HG03159 (cell line): ENCODE data around the gene HES4.
A peak's percentile ranks its signal among the peaks of the same experiment; 100 is the strongest.
"Not testable (repeated sequence)": the region's sequence is repeated elsewhere in the genome, so short reads cannot be mapped to it uniquely, and the experiment has no call there.

Experiments
- ATAC-seq: cut with Tn5 transposase; IDR thresholded peaks from one replicate; pipeline ENCODE4 v1.9.1; 2021; ENCODE audit warnings: mild to moderate bottlenecking, moderate library complexity; ENCODE audit not compliant: unreplicated experiment

The HES4 gene

GRCh38 chr1:1019122-1019999, 19.5 kb upstream of the HES4 start:
- ATAC-seq = peak; percentile 62

- not testable (repeated sequence) for ATAC-seq
Measured at GRCh38 chr1:1018321-1018685, 18.4 kb upstream of the HES4 start.

- not testable (repeated sequence) for ATAC-seq
Measured at GRCh38 chr1:1017397-1018320, 17.8 kb upstream of the HES4 start.

- no peak for ATAC-seq
Measured at GRCh38 chr1:1014799-1015681, 15.1 kb upstream of the HES4 start.

GRCh38 chr1:1013922-1014648, 14.2 kb upstream of the HES4 start:
- no peak for ATAC-seq

- peak; percentile 76 for ATAC-seq
Measured at GRCh38 chr1:1013105-1013921, 13.4 kb upstream of the HES4 start, which contains the start of gene ISG15. Gene ISG15 (plus strand): TSS chr1:1013497. CDS start chr1:1013574, 77 bp downstream.

- ATAC-seq = not testable (repeated sequence)
Measured at GRCh38 chr1:1012736-1013104, 12.8 kb upstream of the HES4 start.

GRCh38 chr1:1011396-1011949, 11.6 kb upstream of the HES4 start:
- ATAC-seq = no peak

- ATAC-seq = not testable (repeated sequence)
Measured at GRCh38 chr1:1010131-1010530, 10.2 kb upstream of the HES4 start.

- no peak for ATAC-seq
Measured at GRCh38 chr1:1006305-1007159, 6.6 kb upstream of the HES4 start.

GRCh38 chr1:1005774-1006304, 5.9 kb upstream of the HES4 start:
- ATAC-seq = no peak

GRCh38 chr1:1004780-1005697, 5.1 kb upstream of the HES4 start:
- no peak for ATAC-seq

GRCh38 chr1:1004420-1004779, 4.5 kb upstream of the HES4 start:
- no peak for ATAC-seq

- no peak for ATAC-seq
Measured at GRCh38 chr1:1003618-1004419, 3.9 kb upstream of the HES4 start.

GRCh38 chr1:1001057-1001783, 1.3 kb upstream of the HES4 start:
- no peak for ATAC-seq
